SK-N-SH treated with all-trans-retinoic acid at 6 μM for 48 hours (cell line): Measurements from ENCODE around the gene MELK.
A peak's percentile ranks its signal among the peaks of the same experiment; 100 is the strongest.

Experiments used
- ATAC-seq: fragments of 200-7000 bp; cut with Tn5 transposase; 3 replicates; pipeline ENCODE4 v1.9.1; 2020; ENCODE audit warnings: mild to moderate bottlenecking, moderate library complexity
- ESRRG ChIP-seq: fragments of 250-450 bp; sonication (Bioruptor Pico); IDR thresholded peaks from 2 replicates; pipeline ENCODE4 v1.6.1; 2021; ENCODE audit warnings: mild to moderate bottlenecking
- OSR1 ChIP-seq: fragments of 250-450 bp; sonication (Bioruptor Pico); IDR thresholded peaks from 2 replicates; pipeline ENCODE4 v1.8.0; 2022; ENCODE audit warnings: moderate library complexity, mild to moderate bottlenecking, inconsistent platforms
- PATZ1 ChIP-seq: fragments of 250-450 bp; sonication (Bioruptor Pico); IDR thresholded peaks from 2 replicates; pipeline ENCODE4 v1.8.0; 2020; ENCODE audit warnings: mild to moderate bottlenecking, moderate library complexity, borderline replicate concordance
- PPARA ChIP-seq: fragments of 250-450 bp; sonication (Bioruptor Pico); IDR thresholded peaks from 2 replicates; pipeline ENCODE4 v1.5.0; 2020; ENCODE audit warnings: mild to moderate bottlenecking, borderline replicate concordance
- SNAI2 ChIP-seq: fragments of 250-450 bp; sonication (Bioruptor Pico); IDR thresholded peaks from 2 replicates; pipeline ENCODE4 v1.5.0; 2020; ENCODE audit warnings: mild to moderate bottlenecking, moderate library complexity
- TCF4 ChIP-seq: fragments of 250-450 bp; sonication (Bioruptor Pico); IDR thresholded peaks from 2 replicates; pipeline ENCODE4 v1.8.0; 2021; ENCODE audit warnings: mild to moderate bottlenecking, moderate library complexity, borderline replicate concordance
- ZC3H10 ChIP-seq: fragments of 250-450 bp; sonication (Bioruptor Pico); IDR thresholded peaks from 2 replicates; pipeline ENCODE4 v1.5.1; 2021; ENCODE audit warnings: mild to moderate bottlenecking, moderate library complexity
- ZNF70 ChIP-seq: fragments of 450-650 bp; formaldehyde crosslinking; IDR thresholded peaks from 2 replicates; pipeline ENCODE4 v1.5.0; 2020; ENCODE audit warnings: mild to moderate bottlenecking, moderate library complexity
- TF ChIP-seq, protein P1 (sequence below): fragments of 250-450 bp; sonication (Bioruptor Pico); IDR thresholded peaks from 2 replicates; pipeline ENCODE4 v1.5.0; 2020; ENCODE audit warnings: mild to moderate bottlenecking, moderate library complexity
- TF ChIP-seq, protein P2 (sequence below): fragments of 250-450 bp; sonication (Bioruptor Pico); IDR thresholded peaks from 2 replicates; pipeline ENCODE4 v1.5.1; 2021; ENCODE audit warnings: mild to moderate bottlenecking, moderate library complexity

The MELK gene

DNA sequence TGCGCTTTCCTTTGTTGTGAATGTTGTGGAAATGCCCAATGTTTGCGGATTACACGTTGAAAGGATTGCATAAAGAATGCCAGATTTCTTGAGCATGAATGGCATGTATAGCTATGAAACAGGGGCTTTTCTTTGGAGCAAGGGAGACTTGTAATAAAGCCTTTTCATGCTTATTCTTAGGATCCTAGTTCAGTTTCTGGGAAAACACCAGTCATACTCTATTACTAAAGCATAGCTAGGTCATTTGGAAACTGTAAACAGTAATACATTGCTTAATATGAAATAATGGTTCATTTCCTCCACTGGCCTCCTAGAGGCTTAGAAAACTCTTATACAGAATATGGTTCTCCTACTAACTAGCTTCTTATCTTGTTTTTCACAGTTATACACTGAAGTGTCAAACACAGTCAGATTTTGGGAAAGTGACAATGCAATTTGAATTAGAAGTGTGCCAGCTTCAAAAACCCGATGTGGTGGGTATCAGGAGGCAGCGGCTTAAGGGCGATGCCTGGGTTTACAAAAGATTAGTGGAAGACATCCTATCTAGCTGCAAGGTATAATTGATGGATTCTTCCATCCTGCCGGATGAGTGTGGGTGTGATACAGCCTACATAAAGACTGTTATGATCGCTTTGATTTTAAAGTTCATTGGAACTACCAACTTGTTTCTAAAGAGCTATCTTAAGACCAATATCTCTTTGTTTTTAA, 104.2 kb downstream of the MELK start (continued):
- TF ChIP-seq, protein P1, sequence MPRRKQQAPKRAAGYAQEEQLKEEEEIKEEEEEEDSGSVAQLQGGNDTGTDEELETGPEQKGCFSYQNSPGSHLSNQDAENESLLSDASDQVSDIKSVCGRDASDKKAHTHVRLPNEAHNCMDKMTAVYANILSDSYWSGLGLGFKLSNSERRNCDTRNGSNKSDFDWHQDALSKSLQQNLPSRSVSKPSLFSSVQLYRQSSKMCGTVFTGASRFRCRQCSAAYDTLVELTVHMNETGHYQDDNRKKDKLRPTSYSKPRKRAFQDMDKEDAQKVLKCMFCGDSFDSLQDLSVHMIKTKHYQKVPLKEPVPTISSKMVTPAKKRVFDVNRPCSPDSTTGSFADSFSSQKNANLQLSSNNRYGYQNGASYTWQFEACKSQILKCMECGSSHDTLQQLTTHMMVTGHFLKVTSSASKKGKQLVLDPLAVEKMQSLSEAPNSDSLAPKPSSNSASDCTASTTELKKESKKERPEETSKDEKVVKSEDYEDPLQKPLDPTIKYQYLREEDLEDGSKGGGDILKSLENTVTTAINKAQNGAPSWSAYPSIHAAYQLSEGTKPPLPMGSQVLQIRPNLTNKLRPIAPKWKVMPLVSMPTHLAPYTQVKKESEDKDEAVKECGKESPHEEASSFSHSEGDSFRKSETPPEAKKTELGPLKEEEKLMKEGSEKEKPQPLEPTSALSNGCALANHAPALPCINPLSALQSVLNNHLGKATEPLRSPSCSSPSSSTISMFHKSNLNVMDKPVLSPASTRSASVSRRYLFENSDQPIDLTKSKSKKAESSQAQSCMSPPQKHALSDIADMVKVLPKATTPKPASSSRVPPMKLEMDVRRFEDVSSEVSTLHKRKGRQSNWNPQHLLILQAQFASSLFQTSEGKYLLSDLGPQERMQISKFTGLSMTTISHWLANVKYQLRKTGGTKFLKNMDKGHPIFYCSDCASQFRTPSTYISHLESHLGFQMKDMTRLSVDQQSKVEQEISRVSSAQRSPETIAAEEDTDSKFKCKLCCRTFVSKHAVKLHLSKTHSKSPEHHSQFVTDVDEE (CRISPR knock-in tag) = no peak

DNA sequence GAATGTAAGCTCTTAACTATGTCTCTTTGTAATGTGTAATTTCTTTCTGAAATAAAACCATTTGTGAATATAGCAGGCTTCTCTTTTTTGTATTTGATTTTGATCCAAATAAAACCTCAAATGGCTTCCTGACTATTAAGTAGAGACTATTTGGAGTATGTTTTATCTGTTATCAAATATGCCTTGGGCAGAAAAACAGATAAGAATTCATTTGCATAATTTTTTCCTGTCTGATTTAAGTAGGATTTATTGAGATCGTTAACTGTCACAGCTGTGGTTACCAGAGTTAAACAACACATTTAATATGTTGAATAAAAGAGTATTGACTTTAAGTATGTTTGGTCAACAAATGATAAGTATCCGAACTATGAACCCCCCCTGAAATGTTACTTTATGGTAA, 104.9 kb downstream of the MELK start:
- TF ChIP-seq, protein P1 (CRISPR knock-in tag) = no peak
- TF ChIP-seq PATZ1 (CRISPR knock-in tag) (no peak), ZC3H10 (CRISPR knock-in tag) (no peak), TCF4 (peak; percentile 59)
- ATAC-seq = no peak

DNA sequence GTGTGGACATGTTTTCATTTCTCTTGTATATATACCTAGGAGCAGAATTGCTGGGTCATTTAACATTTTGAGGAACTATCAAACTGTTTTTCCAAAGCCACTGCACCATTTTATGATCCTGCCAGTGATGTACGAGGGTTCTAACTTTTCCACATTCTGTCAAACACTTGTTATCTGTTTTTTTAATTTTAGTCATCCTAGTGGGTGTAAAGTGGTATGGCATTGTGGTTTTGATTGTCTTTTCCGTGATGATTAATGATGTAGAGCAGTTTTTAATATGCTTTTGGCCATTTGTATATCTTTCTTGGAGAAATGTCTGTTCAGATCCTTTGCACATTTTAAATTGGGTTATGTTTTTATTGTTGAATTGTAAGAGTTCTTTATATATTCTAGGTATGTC, 107.0 kb downstream of the MELK start:
- ATAC-seq = no peak
- TF ChIP-seq OSR1 (CRISPR knock-in tag) (no peak), PPARA (CRISPR knock-in tag) (no peak), ZNF70 (CRISPR knock-in tag) (no peak), PATZ1 (CRISPR knock-in tag) (no peak)
- TF ChIP-seq, protein P2, sequence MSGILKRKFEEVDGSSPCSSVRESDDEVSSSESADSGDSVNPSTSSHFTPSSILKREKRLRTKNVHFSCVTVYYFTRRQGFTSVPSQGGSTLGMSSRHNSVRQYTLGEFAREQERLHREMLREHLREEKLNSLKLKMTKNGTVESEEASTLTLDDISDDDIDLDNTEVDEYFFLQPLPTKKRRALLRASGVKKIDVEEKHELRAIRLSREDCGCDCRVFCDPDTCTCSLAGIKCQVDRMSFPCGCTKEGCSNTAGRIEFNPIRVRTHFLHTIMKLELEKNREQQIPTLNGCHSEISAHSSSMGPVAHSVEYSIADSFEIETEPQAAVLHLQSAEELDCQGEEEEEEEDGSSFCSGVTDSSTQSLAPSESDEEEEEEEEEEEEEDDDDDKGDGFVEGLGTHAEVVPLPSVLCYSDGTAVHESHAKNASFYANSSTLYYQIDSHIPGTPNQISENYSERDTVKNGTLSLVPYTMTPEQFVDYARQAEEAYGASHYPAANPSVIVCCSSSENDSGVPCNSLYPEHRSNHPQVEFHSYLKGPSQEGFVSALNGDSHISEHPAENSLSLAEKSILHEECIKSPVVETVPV = no peak
- TF ChIP-seq, protein P1 (CRISPR knock-in tag) = no peak

DNA sequence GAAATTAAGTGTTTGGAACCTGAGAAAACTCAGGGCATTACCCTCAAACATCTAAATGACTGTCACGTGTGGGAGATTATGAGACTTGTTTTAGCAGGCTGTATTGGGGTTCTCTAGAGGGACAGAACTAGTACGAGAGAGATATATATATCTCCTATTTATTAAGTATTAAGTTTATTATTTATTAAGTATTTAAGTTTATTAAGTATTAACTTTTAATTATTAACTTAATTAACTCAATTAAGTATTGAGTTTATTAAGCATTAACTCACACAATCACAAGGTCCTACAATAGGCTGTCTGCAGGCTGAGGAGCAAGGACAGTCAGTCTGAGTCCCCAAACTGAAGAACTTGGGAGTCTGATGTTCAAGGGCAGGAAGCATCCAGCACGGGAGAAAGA, 113.8 kb downstream of the MELK start:
- TF ChIP-seq ESRRG (CRISPR knock-in tag) (no peak), PATZ1 (CRISPR knock-in tag) (no peak), SNAI2 (no peak), ZC3H10 (CRISPR knock-in tag) (no peak)
- TF ChIP-seq, all 23 proteins: peak for 0

More for the DNA sequence above, 113.8 kb downstream of the MELK start:
- ATAC-seq = no peak
